Erythroblast (primary cell): ENCODE results near the gene ARHGAP1.

Source experiments
- GATA1 ChIP-seq: IDR thresholded peaks from 2 replicates; pipeline ENCODE4 v1.6.1; 2011; ENCODE audit warnings: low read depth, mild to moderate bottlenecking, control low read depth, low read length, moderate library complexity
- POLR2A ChIP-seq: IDR thresholded peaks from 2 replicates; pipeline ENCODE4 v1.6.1; 2011; ENCODE audit warnings: mild to moderate bottlenecking, low read length

DNA sequence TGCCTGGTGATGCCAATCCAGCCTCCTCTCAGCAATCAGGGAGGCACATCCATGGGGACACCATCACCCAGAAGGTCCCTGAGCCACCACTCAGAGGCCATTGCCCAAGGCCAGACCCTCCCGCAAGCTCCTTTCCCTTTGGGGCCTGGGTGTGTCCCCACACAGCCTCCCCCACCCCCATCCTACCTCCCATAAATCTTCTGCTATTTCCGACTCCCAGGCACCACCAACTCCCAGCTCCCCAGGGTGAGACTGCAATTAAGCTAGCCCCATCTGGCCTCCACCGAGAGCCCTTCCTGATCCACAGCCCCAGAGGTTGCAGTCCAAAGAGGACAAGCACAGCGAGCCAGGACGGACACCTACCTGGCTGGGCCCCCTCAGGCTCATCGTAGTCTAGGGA lies 6.3 kb downstream of the ARHGAP1 start:
- TF ChIP-seq POLR2A (no peak), GATA1 (no peak)
